Neural progenitor cell (in vitro differentiated cells): ENCODE measurements around the gene TMEM51. TPM values are rescaled to one million over a fixed set of nuclear protein-coding genes. Genes with fewer than 3 reads are reported as not detected.

Experiments used
- DNase-seq: peaks from one replicate; pipeline ENCODE4 v3.0.0-alpha.2; 2016; ENCODE audit warnings: low spot score
- H2AFZ ChIP-seq: fragments of 200-600 bp; sonication (generic); replicated peaks from 2 replicates; pipeline ENCODE4 v1.6.1; 2016; ENCODE audit warnings: antibody characterized with exemption
- H3F3A ChIP-seq: fragments of 200-600 bp; sonication (generic); 2 replicates; pipeline ENCODE4 v1.6.1; 2016; ENCODE audit warnings: antibody characterized with exemption, low read depth
- H3K27ac ChIP-seq: fragments of 200-600 bp; sonication (generic); 2 replicates; pipeline ENCODE4 v1.5.1; 2016; ENCODE audit warnings: mild to moderate bottlenecking
- H3K27me3 ChIP-seq: fragments of 200-600 bp; sonication (generic); 2 replicates; pipeline ENCODE4 v1.6.1; 2016; ENCODE audit warnings: mild to moderate bottlenecking, moderate library complexity
- H3K36me3 ChIP-seq: fragments of 200-600 bp; sonication (generic); 2 replicates; pipeline ENCODE4 v1.5.1; 2016
- H3K4me1 ChIP-seq: fragments of 200-600 bp; sonication (generic); 2 replicates; pipeline ENCODE4 v1.6.1; 2016; ENCODE audit warnings: mixed run types
- H3K4me2 ChIP-seq: fragments of 200-600 bp; sonication (generic); 2 replicates; pipeline ENCODE4 v1.6.1; 2016
- H3K4me3 ChIP-seq: fragments of 200-600 bp; sonication (generic); 2 replicates; pipeline ENCODE4 v1.5.1; 2016
- H3K79me2 ChIP-seq: fragments of 200-600 bp; sonication (generic); 2 replicates; pipeline ENCODE4 v1.6.1; 2016; ENCODE audit warnings: low read depth
- H3K9ac ChIP-seq: fragments of 200-600 bp; sonication (generic); 2 replicates; pipeline ENCODE4 v1.6.1; 2016
- H3K9me3 ChIP-seq: fragments of 200-600 bp; sonication (generic); 2 replicates; pipeline ENCODE4 v1.5.1; 2016; ENCODE audit warnings: low read depth
- H4K20me1 ChIP-seq: fragments of 200-600 bp; sonication (generic); 2 replicates; pipeline ENCODE4 v1.6.1; 2016; ENCODE audit warnings: low read depth
- H3K27ac Mint-ChIP-seq: 3 replicates; pipeline ENCODE4 v1.8.0; 2021; ENCODE audit warnings: mixed read lengths
- H3K27me3 Mint-ChIP-seq: 2 replicates; pipeline ENCODE4 v1.8.0; 2022; ENCODE audit warnings: low read depth, mild to moderate bottlenecking, inconsistent platforms, moderate library complexity, mixed read lengths; ENCODE audit not compliant: insufficient read depth
- H3K36me3 Mint-ChIP-seq: 3 replicates; pipeline ENCODE4 v1.8.0; 2021; ENCODE audit warnings: mixed read lengths
- H3K4me1 Mint-ChIP-seq: 3 replicates; pipeline ENCODE4 v1.8.0; 2021; ENCODE audit warnings: mixed read lengths
- H3K4me3 Mint-ChIP-seq: 3 replicates; pipeline ENCODE4 v1.8.0; 2021; ENCODE audit warnings: mild to moderate bottlenecking, moderate library complexity, mixed read lengths
- H3K9me3 Mint-ChIP-seq: 3 replicates; pipeline ENCODE4 v1.8.0; 2020; ENCODE audit warnings: mixed read lengths
- EZH2 ChIP-seq: fragments of 200-600 bp; sonication (generic); IDR thresholded peaks from 2 replicates; pipeline ENCODE4 v1.6.1; 2017; ENCODE audit warnings: antibody characterized with exemption, mild to moderate bottlenecking, moderate library complexity
- EZH2phosphoT487 ChIP-seq: fragments of 200-600 bp; sonication (generic); IDR thresholded peaks from 2 replicates; pipeline ENCODE4 v1.6.1; 2017; ENCODE audit warnings: antibody characterized with exemption
- total RNA-seq: library from RNA; depleted of rRNA; stranded (reverse); fragments of >200 nt; gene quantifications from 2 replicates; pipeline ENCODE4 v1.2.3, GENCODE V29; 2015; ENCODE audit warnings: low replicate concordance
- TF ChIP-seq, protein P1 (sequence below): fragments of 200-600 bp; sonication (generic); IDR thresholded peaks from 2 replicates; pipeline ENCODE4 v1.5.1; 2017; ENCODE audit warnings: antibody characterized with exemption, mild to moderate bottlenecking

The TMEM51 gene
- total RNA-seq, 1 donor from 2014 or later: 5.2 TPM

DNA sequence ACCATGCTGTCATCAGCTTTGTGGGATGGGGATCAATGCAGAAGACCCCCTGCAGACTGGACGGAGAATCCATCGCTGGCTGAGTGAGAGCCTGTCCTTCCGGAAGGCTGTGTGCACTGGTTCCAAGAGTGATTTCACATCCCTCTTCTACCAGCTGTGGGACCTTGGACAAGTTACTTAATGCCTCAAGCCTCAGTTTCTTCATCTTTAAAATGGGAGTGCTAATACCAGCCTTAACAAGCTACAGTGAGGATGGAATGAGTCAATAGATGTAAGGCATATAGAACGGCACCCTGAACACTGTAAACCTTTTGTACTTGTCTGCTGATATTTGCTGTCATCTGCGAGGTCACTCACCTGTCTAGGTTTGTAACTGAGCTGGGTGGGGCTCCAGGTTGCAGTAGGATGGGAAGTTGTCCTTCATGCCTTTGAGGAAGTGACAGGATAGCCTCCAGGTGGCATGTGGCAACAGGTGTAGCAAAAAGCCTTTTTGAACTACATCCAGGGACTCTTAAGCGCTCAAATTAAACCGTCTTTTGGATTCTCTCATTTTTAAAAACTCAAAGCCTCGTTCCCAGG lies 27.5 kb downstream of the TMEM51 start:
- no peaks in the 10 kb centered on the region for H3K36me3 Mint-ChIP-seq
- Histone ChIP-seq H3K9me3 (no peaks in the 10 kb centered on the region), H3K4me1 (no peaks in the 10 kb centered on the region), H3K27me3 (no peaks in the 10 kb centered on the region), H2AFZ (no peak overlapping the region), H3K36me3 (no peaks in the 10 kb centered on the region), H3K4me3 (no peak overlapping the region), H3F3A (peaks cover 7% of the 10 kb centered on the region), H3K4me2 (no peak overlapping the region), H3K79me2 (no peaks in the 10 kb centered on the region), H3K27ac (no peak overlapping the region), H4K20me1 (no peaks in the 10 kb centered on the region), H3K9ac (no peak overlapping the region)
- H3K4me1 Mint-ChIP-seq: peaks cover 42% of the 10 kb centered on the region
- H3K27ac Mint-ChIP-seq: no peak overlapping the region
- H3K9me3 Mint-ChIP-seq: no peaks in the 10 kb centered on the region
- H3K27me3 Mint-ChIP-seq: peaks cover 4% of the 10 kb centered on the region
- DNase-seq: no peak
- H3K4me3 Mint-ChIP-seq: no peak overlapping the region
- TF ChIP-seq, protein P1, sequence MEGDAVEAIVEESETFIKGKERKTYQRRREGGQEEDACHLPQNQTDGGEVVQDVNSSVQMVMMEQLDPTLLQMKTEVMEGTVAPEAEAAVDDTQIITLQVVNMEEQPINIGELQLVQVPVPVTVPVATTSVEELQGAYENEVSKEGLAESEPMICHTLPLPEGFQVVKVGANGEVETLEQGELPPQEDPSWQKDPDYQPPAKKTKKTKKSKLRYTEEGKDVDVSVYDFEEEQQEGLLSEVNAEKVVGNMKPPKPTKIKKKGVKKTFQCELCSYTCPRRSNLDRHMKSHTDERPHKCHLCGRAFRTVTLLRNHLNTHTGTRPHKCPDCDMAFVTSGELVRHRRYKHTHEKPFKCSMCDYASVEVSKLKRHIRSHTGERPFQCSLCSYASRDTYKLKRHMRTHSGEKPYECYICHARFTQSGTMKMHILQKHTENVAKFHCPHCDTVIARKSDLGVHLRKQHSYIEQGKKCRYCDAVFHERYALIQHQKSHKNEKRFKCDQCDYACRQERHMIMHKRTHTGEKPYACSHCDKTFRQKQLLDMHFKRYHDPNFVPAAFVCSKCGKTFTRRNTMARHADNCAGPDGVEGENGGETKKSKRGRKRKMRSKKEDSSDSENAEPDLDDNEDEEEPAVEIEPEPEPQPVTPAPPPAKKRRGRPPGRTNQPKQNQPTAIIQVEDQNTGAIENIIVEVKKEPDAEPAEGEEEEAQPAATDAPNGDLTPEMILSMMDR: no peak

DNA sequence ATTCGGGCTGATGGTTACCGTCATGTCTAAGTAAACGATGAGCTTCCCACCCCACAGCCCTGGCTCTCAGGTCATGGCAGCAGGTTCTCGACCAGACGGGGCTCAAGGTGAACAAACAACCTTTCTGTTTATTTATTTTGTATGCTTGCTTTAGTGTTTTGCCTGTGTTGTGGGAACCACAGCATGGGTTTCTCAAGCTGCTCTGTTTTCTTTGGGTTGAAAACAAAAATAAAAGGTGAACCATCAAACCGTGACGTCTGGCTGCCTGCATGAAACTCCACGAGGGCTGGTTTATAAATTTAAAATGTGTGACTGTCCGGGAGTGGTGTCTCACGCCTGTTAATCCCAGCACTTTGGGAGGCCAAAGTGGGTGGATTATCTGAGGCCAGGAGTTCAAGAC lies 28.0 kb downstream of the TMEM51 start:
- no peaks in the 10 kb centered on the region for H4K20me1 ChIP-seq
- peaks cover 4% of the 10 kb centered on the region for H3K27me3 Mint-ChIP-seq
- H2AFZ ChIP-seq: no peak overlapping the region
- H3K9me3 Mint-ChIP-seq: no peaks in the 10 kb centered on the region
- no peaks in the 10 kb centered on the region for H3K27me3 ChIP-seq
- no peak for DNase-seq
- H3K4me3 ChIP-seq: no peak overlapping the region
- H3K9ac ChIP-seq: no peak overlapping the region
- peaks cover under 1% of the 10 kb centered on the region for H3K4me1 ChIP-seq
- H3K27ac Mint-ChIP-seq: no peak overlapping the region
- no peaks in the 10 kb centered on the region for H3K9me3 ChIP-seq
- no peak overlapping the region for H3K4me2 ChIP-seq
- no peaks in the 10 kb centered on the region for H3K36me3 Mint-ChIP-seq
- no peak overlapping the region for H3K27ac ChIP-seq
- peaks cover 45% of the 10 kb centered on the region for H3K4me1 Mint-ChIP-seq
- H3K36me3 ChIP-seq: no peaks in the 10 kb centered on the region
- peaks cover 7% of the 10 kb centered on the region for H3F3A ChIP-seq
- no peak overlapping the region for H3K4me3 Mint-ChIP-seq
- H3K79me2 ChIP-seq: no peaks in the 10 kb centered on the region
- TF ChIP-seq EZH2phosphoT487 (no peak), EZH2 (no peak)
- TF ChIP-seq, protein P1: no peak

DNA sequence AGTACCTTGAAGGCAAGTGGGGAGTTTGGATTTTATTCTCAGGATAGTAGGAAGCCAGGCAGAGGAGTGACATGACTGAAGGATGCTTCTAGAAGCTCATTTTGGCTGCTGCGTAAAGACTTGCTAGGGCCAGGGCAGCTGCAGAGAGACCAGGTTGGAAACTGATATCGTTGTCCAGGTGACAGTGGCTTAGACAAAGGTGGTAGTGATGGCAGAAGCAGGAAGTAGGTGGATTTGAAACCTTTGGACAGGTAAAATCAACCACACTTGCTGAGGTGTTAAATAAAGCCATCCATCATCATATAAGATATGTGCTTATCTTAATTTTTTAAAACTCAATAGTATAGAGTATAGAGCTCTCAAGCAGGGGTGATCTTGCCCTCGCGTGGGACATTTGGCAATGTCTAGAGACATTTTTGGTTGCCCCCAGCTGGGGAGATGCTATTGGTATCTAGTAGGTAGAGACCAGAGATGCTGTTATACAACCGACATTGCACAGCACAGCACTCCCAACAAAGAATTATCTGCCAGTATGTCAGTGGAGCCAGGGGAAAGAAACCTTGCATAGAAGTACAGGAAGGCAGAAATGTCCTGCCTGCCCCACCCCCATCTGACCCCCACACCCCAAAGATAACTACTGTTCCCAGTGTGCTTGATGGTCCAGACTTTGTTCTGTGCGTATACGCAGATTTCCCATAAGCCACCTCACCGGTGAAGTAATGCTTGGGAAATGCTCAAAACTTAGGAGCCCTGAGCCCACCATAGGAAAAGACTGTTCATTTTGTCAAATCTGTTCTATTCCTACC lies 31.1 kb downstream of the TMEM51 start:
- H3K9me3 Mint-ChIP-seq: no peaks in the 10 kb centered on the region
- Histone ChIP-seq H3K4me1 (peaks cover 20% of the 10 kb centered on the region), H3K27me3 (no peaks in the 10 kb centered on the region), H2AFZ (no peak overlapping the region), H3K36me3 (no peaks in the 10 kb centered on the region), H3K79me2 (no peaks in the 10 kb centered on the region), H3K9ac (no peak overlapping the region), H4K20me1 (no peaks in the 10 kb centered on the region), H3F3A (peaks cover 7% of the 10 kb centered on the region), H3K4me2 (no peak overlapping the region), H3K9me3 (no peaks in the 10 kb centered on the region), H3K27ac (no peak overlapping the region), H3K4me3 (no peak overlapping the region)
- peaks cover 6% of the 10 kb centered on the region for H3K27me3 Mint-ChIP-seq
- no peak for DNase-seq
- H3K4me3 Mint-ChIP-seq: no peak overlapping the region
- no peaks in the 10 kb centered on the region for H3K36me3 Mint-ChIP-seq
- TF ChIP-seq EZH2 (no peak), EZH2phosphoT487 (no peak)
- TF ChIP-seq, protein P1: no peak
- H3K27ac Mint-ChIP-seq: no peak overlapping the region
- H3K4me1 Mint-ChIP-seq: peaks cover 49% of the 10 kb centered on the region
